Ovary (tissue), 9 donors: Measurements from ENCODE around the gene CHAC2. TPM values are rescaled to one million over a fixed set of nuclear protein-coding genes. Genes with fewer than 3 reads are reported as not detected.
"Not testable (repeated sequence)": the region's sequence is repeated elsewhere in the genome, so short reads cannot be mapped to it uniquely, and the experiment has no call there.

Source experiments
- DNase-seq, 5 donors: peaks; one replicate each; pipeline ENCODE4 v3.0.0-alpha.2; 2019 to 2020
- H3K27ac ChIP-seq, 2 donors: fragments of 200-600 bp; one replicate each; pipeline versions ENCODE4 v1.5.1 to v1.8.0; 2019 to 2022
- H3K27me3 ChIP-seq: fragments of 200-600 bp; one replicate; pipeline ENCODE4 v1.8.0; 2022
- H3K36me3 ChIP-seq: fragments of 200-600 bp; sonication (generic); one replicate; pipeline ENCODE4 v1.5.1; 2019
- H3K4me1 ChIP-seq: one replicate; pipeline ENCODE4 v1.8.1; 2013; ENCODE audit warnings: mild to moderate bottlenecking, moderate library complexity; ENCODE audit not compliant: insufficient read depth
- H3K4me3 ChIP-seq: fragments of 200-600 bp; sonication (generic); one replicate; pipeline ENCODE4 v1.5.1; 2017
- H3K9me3 ChIP-seq, 2 donors: fragments of 200-600 bp in 1 of 2; sonication (generic) in 1 of 2; one replicate each; pipeline versions ENCODE4 v1.5.1 to v1.8.1; 2013 to 2019; ENCODE audit warnings: mild to moderate bottlenecking in 1 of 2, moderate library complexity in 1 of 2
- CTCF ChIP-seq, 3 donors: fragments of 450-650 bp in 2 of 3; fragments of 200-600 bp in 1 of 3; IDR thresholded peaks; one replicate each; pipeline versions ENCODE4 v1.5.1 to v1.8.0; 2016 to 2022; ENCODE audit warnings: antibody characterized with exemption in 3 of 3, mild to moderate bottlenecking in 1 of 3
- EP300 ChIP-seq: sonication (generic); formaldehyde crosslinking; IDR thresholded peaks from one replicate; pipeline ENCODE4 v1.6.1; 2017; ENCODE audit warnings: antibody characterized with exemption
- POLR2A ChIP-seq: fragments of 450-650 bp; IDR thresholded peaks from one replicate; pipeline ENCODE4 v1.6.1; 2017; ENCODE audit warnings: antibody characterized with exemption, mild to moderate bottlenecking, moderate library complexity
- WGBS, 3 donors: extraction: QIAGEN DNeasy Blood & Tissue Kit in 1 of 3; methylation state at CpG; one replicate each; pipeline versions ENCODE4 v1.1.5 to v1.1.7; 2013 to 2017; 5-methylcytosine and 5-hydroxymethylcytosine counted together
- intact Hi-C, 4 donors: fragments of 100-400 bp; cut with DNase I; formaldehyde crosslinking; loops; one replicate each; pipeline versions ENCODE4 v1.11.0 to v1.15.1; 2022 to 2023
- polyA plus RNA-seq, 2 donors: library from polyadenylated mRNA; stranded (reverse); fragments of 200-250 nt in 1 of 2; fragments of 350-450 nt in 1 of 2; fragmentation: Illumina TruSeq in 1 of 2; extraction: RNeasy Lipid Tissue Mini Kit (QIAGEN cat#74804) in 1 of 2; gene quantifications; one replicate each; pipeline ENCODE4 v1.2.3, GENCODE V29; 2013 to 2014
- total RNA-seq, 7 donors: library from RNA; depleted of rRNA in 2 of 7; stranded (reverse); fragments of >200 nt in 2 of 7; fragmentation: NEBNext Ultra II Directional in 3 of 7; extraction: Animal tissue kit (Norgen Biotek cat#: 25700) in 3 of 7; gene quantifications; one replicate each; pipeline versions ENCODE4 v1.1.0 to v1.2.4, GENCODE V29; 2016 to 2023
- donor health status: DM: no; HTN: no; CAD: no; lungs with moderate emphysema.
- donor health status: DM: no; HTN: no; CAD: no.
- donor health status: Bipolar disorder and iron deficiency.
- donor health status: DM: yes; HTN: yes; CAD: no.
- donor health status: DM: no; HTN: no; CAD: no.
- donor health status: DM: yes; HTN: yes; CAD: no.

The CHAC2 gene
- total and polyA plus RNA-seq, 9 donors, result 0.39 to 2.0 (median 1.1) TPM

- Histone ChIP-seq H3K36me3 (no peaks in the 10 kb centered on the region), H3K27ac (no peak overlapping the region), H3K27me3 (no peaks in the 10 kb centered on the region), H3K4me3 (no peak overlapping the region), H3K9me3 (no peaks in the 10 kb centered on the region), H3K4me1 (no peaks in the 10 kb centered on the region)
- intact Hi-C loops, result no loop called here
- TF ChIP-seq CTCF (IDR thresholded peaks at IDR 0.05) (no peak), POLR2A (no peak), EP300 (no peak)
- no peak for DNase-seq
Observed at GRCh38 chr2:53753041-53753440, 14.6 kb upstream of the CHAC2 start.

- DNase-seq, result no peak
- TF ChIP-seq EP300, result no peak
- TF ChIP-seq POLR2A, result no peak
- no peak for TF ChIP-seq CTCF (IDR thresholded peaks at IDR 0.05)
- Histone ChIP-seq H3K27me3 (no peaks in the 10 kb centered on the region), H3K4me1 (no peaks in the 10 kb centered on the region), H3K9me3 (no peaks in the 10 kb centered on the region), H3K36me3 (no peaks in the 10 kb centered on the region), H3K27ac (no peak overlapping the region), H3K4me3 (no peak overlapping the region)
- intact Hi-C loops, result no loop called here
- WGBS, 3 donors, result 88 to 93% (median 89%) methylated on average over 2 of the region's 2 CpGs
Observed at GRCh38 chr2:53755121-53755520, 12.5 kb upstream of the CHAC2 start.

GRCh38 chr2:53756644-53757043 lies 11.0 kb upstream of the CHAC2 start:
- Histone ChIP-seq H3K4me3 (no peak overlapping the region), H3K4me1 (no peaks in the 10 kb centered on the region), H3K27me3 (no peaks in the 10 kb centered on the region), H3K36me3 (no peaks in the 10 kb centered on the region), H3K9me3 (no peaks in the 10 kb centered on the region), H3K27ac (no peak overlapping the region)
- WGBS, 3 donors, result 97 to 99% (median 98%) methylated on average over 15 of the region's 15 CpGs
- DNase-seq, result no peak
- TF ChIP-seq POLR2A (no peak), CTCF (IDR thresholded peaks at IDR 0.05) (no peak), EP300 (no peak)
- intact Hi-C loops, result no loop called here

- intact Hi-C loops, H3K4me1 ChIP-seq, H3K9me3 ChIP-seq, H3K27ac ChIP-seq, H3K4me3 ChIP-seq, H3K27me3 ChIP-seq, DNase-seq, H3K36me3 ChIP-seq: not testable (repeated sequence)
- WGBS, 3 donors, result 97 to 99% (median 98%) methylated on average over 14 of the region's 14 CpGs
Observed at GRCh38 chr2:53757206-53757605, 10.4 kb upstream of the CHAC2 start.

GRCh38 chr2:53765767-53766166 lies 1.8 kb upstream of the CHAC2 start:
- no peak overlapping the region for H3K27ac ChIP-seq
- TF ChIP-seq CTCF (IDR thresholded peaks at IDR 0.05), result no peak
- no peak for TF ChIP-seq POLR2A
- TF ChIP-seq EP300, result no peak
- no peaks in the 10 kb centered on the region for H3K9me3 ChIP-seq
- H3K27me3 ChIP-seq, result no peaks in the 10 kb centered on the region
- WGBS, 3 donors, result 84 to 97% (median 97%) methylated on average over 1 of the region's 1 CpG
- intact Hi-C loops, result no loop called here
- H3K4me3 ChIP-seq, result no peak overlapping the region
- DNase-seq, result no peak
- no peaks in the 10 kb centered on the region for H3K4me1 ChIP-seq
- H3K36me3 ChIP-seq, result no peaks in the 10 kb centered on the region
